Left renal pelvis (tissue), 4 donors: ENCODE measurements around the gene PAX1. TPM values are rescaled to one million over a fixed set of nuclear protein-coding genes. Genes with fewer than 3 reads are reported as not detected.

Experiments
- DNase-seq, 4 donors: peaks; one replicate each; pipeline ENCODE4 v3.0.0-alpha.2; 2013; ENCODE audit warnings: low read depth in 4 of 4, low spot score in 3 of 4
- polyA plus RNA-seq, 4 donors: library from polyadenylated mRNA; unstranded; fragments of 120-200 nt; gene quantifications; one replicate each; pipeline ENCODE4 v1.2.1, GENCODE V29; 2013; ENCODE audit not compliant: insufficient read length in 4 of 4

Gene PAX1
- polyA plus RNA-seq, 4 donors: 0.14 to 3.0 TPM; not detected in 2

GRCh38 chr20:21719592-21720214, 14.2 kb downstream of the PAX1 start:
- peak in 3 of 4 donors; percentile 51 to 62 (median 60) for DNase-seq

DNA sequence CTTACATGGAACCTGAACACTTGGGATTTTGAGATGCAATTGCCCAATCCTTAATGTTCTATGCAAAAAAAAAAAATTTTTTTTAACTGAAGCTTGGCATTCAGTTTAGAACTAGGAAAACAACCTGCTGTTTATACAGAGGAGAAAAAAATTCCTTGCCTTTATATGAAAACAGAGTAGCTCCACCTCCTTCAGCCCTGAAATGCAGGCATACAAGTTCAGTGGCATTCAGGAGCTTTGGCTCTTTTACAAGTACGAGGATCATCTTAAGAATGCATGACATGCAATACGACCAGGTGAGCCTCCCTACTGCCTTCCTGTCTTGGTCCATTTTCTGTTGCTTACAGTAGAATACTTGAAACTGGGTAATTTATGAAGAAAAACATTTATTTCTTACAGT, 20.4 kb downstream of the PAX1 start:
- no peak for DNase-seq

DNA sequence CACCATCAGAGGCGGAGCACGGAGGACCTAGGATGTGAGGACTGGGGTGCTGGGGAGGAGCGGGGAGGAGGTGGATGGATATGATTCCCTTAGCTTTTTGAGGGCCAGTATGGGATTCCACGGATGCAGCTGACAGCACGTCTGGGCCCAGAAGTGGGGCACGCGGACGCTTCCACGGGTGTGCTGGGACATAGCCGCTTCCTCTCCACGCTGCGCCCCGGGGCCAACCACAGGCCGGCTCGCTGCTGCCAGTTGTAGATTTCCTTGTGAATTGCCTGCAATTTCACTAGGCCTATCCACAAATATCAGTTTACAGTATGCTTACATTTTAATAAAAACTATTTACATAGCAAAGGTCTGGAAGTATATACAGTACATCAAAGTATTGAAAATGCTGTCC, 23.9 kb downstream of the PAX1 start:
- DNase-seq: no peak

DNA sequence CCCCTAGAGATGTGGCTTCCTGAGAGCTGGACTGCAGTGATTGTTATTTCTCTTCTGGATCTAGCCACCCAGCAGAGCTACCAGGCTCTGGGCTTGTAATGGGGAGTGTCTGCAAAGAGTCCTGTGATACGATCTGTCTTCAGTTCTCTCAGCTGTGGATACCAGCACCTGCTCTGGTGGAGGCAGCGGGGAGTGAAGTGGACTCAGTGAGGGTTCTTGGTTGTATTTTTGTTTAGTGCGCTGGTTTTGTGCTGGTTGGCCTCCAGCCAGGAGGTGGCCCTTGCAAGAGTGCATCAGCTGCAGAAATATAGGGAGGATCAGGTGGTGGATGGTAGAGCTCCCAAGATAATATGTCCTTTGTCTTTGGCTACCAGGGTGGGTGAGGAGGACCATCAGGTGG, 33.7 kb downstream of the PAX1 start:
- DNase-seq: no peak

GRCh38 chr20:21739682-21740081, 34.2 kb downstream of the PAX1 start:
- DNase-seq: no peak

GRCh38 chr20:21741266-21741665, 35.8 kb downstream of the PAX1 start:
- DNase-seq: no peak

DNA sequence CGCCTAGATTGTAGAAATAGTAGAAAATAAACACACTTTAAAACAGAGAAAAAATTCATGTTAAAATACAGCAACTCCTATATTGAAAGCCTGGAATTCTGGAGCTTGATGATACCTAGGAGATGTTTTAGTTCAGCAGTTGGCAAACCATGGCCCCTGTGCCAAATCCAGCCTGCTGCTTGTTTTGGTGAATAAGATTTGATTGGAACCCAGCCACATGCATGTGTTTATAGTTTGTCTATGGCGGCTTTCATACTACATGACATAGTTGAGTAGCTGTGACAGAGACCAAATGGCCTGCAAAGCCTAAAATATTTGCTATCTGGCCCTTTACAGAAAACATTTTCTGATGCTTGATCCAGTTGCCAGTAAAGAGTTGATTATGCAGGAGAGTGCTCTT, 57.2 kb downstream of the PAX1 start:
- DNase-seq: no peak

GRCh38 chr20:21767200-21767738, 61.8 kb downstream of the PAX1 start:
- DNase-seq: no peak

- no peak for DNase-seq
Observed at GRCh38 chr20:21767739-21768223, 62.3 kb downstream of the PAX1 start.

Other genes starting within 250 kb of the PAX1 start
- not detected for gene NKX2-2, start 191.6 kb upstream of the PAX1 start, polyA plus RNA-seq